Measurements from ENCODE around the gene SREBF2. TPM values are rescaled to one million over a fixed set of nuclear protein-coding genes. Genes with fewer than 3 reads are reported as not detected.

The SREBF2 gene
- total and polyA plus RNA-seq, 2 of the 13 experiments (the other 11 are each of a cell fraction or from before 2014, with no cell fraction given), result 53.8 to 72.6 TPM

DNA sequence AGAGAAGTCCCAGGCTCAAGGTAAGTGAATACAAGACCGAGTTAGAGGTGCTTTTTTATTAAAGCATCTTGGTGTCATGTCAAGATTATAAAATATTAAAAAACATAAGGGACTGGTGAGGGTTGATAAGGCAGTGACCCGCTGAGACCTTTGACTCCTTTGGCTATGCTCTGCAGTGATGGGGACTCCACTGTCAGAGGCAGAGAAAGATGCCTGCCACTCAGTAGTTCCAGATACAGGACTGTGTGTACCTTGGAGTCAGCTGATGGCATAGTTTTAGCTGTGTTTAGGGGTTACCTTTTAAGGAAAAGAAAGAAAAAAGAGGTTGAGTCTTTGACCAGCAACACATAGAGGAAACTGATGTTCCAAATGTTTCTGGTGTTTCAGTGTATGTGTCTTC is 41.2 kb downstream of the SREBF2 start:
- no peaks in the 10 kb centered on the region for H3K4me1 ChIP-seq (ENCODE audit: insufficient read depth, low read length)
- no peak overlapping the region for H3K9ac ChIP-seq (ENCODE audit: insufficient read depth, low read depth, low read length)
- no peak overlapping the region for H3K4me3 ChIP-seq (replicated peaks in 1 of 3; ENCODE audit: insufficient read depth in 1 of 3, low read depth in 2 of 3, low read length in 3 of 3)
- in situ Hi-C loops (cut with HindIII; ENCODE audit: extremely low pct_ligation_motif_present, low pct_unique_long_range_greater_than_20kb) (no loop called here), intact Hi-C loops (cut with micrococcal nuclease; ENCODE audit: unreplicated experiment) (no loop called here)
- CTCF ChIA-PET (ENCODE audit: low intra/inter-chr PET ratio, low total read pairs), result no interaction called here
- H3K27ac ChIP-seq (ENCODE audit: extremely low read length, insufficient read depth, low read length), result no peak overlapping the region
- FAIRE-seq (no peak), DNase-seq (ENCODE audit: low spot score) (no peak), ATAC-seq (no peak)
- H3K27me3 ChIP-seq (ENCODE audit: control insufficient read depth in 1 of 2, insufficient read depth in 2 of 2, low read length in 2 of 2), result no peaks in the 10 kb centered on the region
- no peaks in the 10 kb centered on the region for H4K20me1 ChIP-seq (ENCODE audit: insufficient read depth, low read length)
- POLR2A ChIA-PET, result no interaction called here
- 91% methylated on average over 2 of the region's 2 CpGs for WGBS (ENCODE audit: low lambda C conversion rate)
- BruUV-seq (replicated peaks), result no TSS peak
- H2AFZ ChIP-seq (ENCODE audit: low read length), result no peak overlapping the region
- no peak overlapping the region for H3K4me2 ChIP-seq (ENCODE audit: low read depth, low read length)
- H3K79me2 ChIP-seq (ENCODE audit: insufficient read depth, low read length), result no peaks in the 10 kb centered on the region
- TF ChIP-seq ZNF441 (CRISPR knock-in tag; IDR thresholded peaks at IDR 0.05; ENCODE audit: borderline replicate concordance) (no peak), ZFYVE20 (CRISPR knock-in tag; IDR thresholded peaks at IDR 0.05; ENCODE audit: borderline replicate concordance, low read depth) (no peak), ZFP1 (CRISPR knock-in tag; IDR thresholded peaks at IDR 0.05) (no peak), ARID4A (CRISPR knock-in tag; IDR thresholded peaks at IDR 0.05; ENCODE audit: borderline replicate concordance) (no peak), MTERF4 (CRISPR knock-in tag; IDR thresholded peaks at IDR 0.05) (no peak), POLR2A (IDR thresholded peaks at IDR 0.05; ENCODE audit: insufficient read depth in 1 of 2, low read depth in 2 of 2, low read length in 2 of 2) (no peak), ZNF251 (CRISPR knock-in tag; IDR thresholded peaks at IDR 0.05) (no peak)
- TF ChIP-seq, protein P1, sequence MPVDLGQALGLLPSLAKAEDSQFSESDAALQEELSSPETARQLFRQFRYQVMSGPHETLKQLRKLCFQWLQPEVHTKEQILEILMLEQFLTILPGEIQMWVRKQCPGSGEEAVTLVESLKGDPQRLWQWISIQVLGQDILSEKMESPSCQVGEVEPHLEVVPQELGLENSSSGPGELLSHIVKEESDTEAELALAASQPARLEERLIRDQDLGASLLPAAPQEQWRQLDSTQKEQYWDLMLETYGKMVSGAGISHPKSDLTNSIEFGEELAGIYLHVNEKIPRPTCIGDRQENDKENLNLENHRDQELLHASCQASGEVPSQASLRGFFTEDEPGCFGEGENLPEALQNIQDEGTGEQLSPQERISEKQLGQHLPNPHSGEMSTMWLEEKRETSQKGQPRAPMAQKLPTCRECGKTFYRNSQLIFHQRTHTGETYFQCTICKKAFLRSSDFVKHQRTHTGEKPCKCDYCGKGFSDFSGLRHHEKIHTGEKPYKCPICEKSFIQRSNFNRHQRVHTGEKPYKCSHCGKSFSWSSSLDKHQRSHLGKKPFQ (CRISPR knock-in tag; IDR thresholded peaks at IDR 0.05; ENCODE audit: insufficient replicate concordance), result no peak
- TF ChIP-seq, protein P2, sequence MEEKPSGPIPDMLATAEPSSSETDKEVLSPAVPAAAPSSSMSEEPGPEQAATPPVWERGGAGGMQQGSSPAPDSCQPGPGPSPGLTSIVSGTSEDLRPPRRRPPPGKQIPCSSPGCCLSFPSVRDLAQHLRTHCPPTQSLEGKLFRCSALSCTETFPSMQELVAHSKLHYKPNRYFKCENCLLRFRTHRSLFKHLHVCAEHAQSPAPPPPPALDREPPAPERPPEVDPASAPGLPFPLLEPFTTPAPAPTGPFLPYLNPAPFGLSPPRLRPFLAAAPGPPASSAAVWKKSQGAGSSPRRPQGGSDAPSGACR (CRISPR knock-in tag; IDR thresholded peaks at IDR 0.05), result no peak
- peaks cover 30 to 83% of the 10 kb centered on the region in 2 experiments for H3K36me3 ChIP-seq (replicated peaks in 1 of 2; ENCODE audit: control insufficient read depth in 1 of 2, insufficient read depth in 2 of 2, low read length in 2 of 2)
- no peaks in the 10 kb centered on the region for H3K9me3 ChIP-seq (ENCODE audit: low read length)

Data from HepG2 (cell line).